Smooth muscle cell (in vitro differentiated cells): Measurements from ENCODE around the gene QRFP. TPM values are rescaled to one million over a fixed set of nuclear protein-coding genes. Genes with fewer than 3 reads are reported as not detected.

Source experiments
- DNase-seq: peaks from one replicate; lab custom pipeline; 2025; ENCODE audit not compliant: unreplicated experiment; lab: John Stamatoyannopoulos, UW
- H2AFZ ChIP-seq: fragments of 200-600 bp; sonication (generic); 2 replicates; pipeline ENCODE4 v1.6.0; 2016; ENCODE audit warnings: antibody characterized with exemption, low read depth, mild to moderate bottlenecking
- H3F3A ChIP-seq: fragments of 200-600 bp; sonication (generic); 2 replicates; pipeline ENCODE4 v1.6.0; 2017; ENCODE audit warnings: antibody characterized with exemption, low read depth
- H3K27ac ChIP-seq: fragments of 200-600 bp; sonication (generic); 2 replicates; pipeline ENCODE4 v1.5.1; 2016; ENCODE audit warnings: low read depth, mild to moderate bottlenecking
- H3K27me3 ChIP-seq: fragments of 200-600 bp; sonication (generic); 2 replicates; pipeline ENCODE4 v1.6.1; 2016; ENCODE audit warnings: low read depth, mild to moderate bottlenecking
- H3K36me3 ChIP-seq: fragments of 200-600 bp; sonication (generic); 2 replicates; pipeline ENCODE4 v1.5.1; 2016; ENCODE audit warnings: low read depth
- H3K4me1 ChIP-seq: fragments of 200-600 bp; sonication (generic); 2 replicates; pipeline ENCODE4 v1.5.1; 2016; ENCODE audit warnings: low read depth
- H3K4me2 ChIP-seq: fragments of 200-600 bp; sonication (generic); 2 replicates; pipeline ENCODE4 v1.6.0; 2016; ENCODE audit warnings: mild to moderate bottlenecking
- H3K4me3 ChIP-seq: fragments of 200-600 bp; sonication (generic); 2 replicates; pipeline ENCODE4 v1.5.1; 2016; ENCODE audit warnings: mild to moderate bottlenecking
- H3K79me2 ChIP-seq: fragments of 200-600 bp; sonication (generic); 2 replicates; pipeline ENCODE4 v1.6.0; 2016; ENCODE audit warnings: low read depth, mild to moderate bottlenecking
- H3K9ac ChIP-seq: fragments of 200-600 bp; sonication (generic); 2 replicates; pipeline ENCODE4 v1.6.0; 2016; ENCODE audit warnings: low read depth
- H3K9me3 ChIP-seq: fragments of 200-600 bp; sonication (generic); replicated peaks from 2 replicates; pipeline ENCODE4 v1.5.1; 2016; ENCODE audit warnings: low read depth
- H4K20me1 ChIP-seq: fragments of 200-600 bp; sonication (generic); 2 replicates; pipeline ENCODE4 v1.6.0; 2016; ENCODE audit warnings: low read depth
- WGBS: methylation state at CpG from one replicate; pipeline ENCODE4 v1.1.7; 2016; ENCODE audit warnings: low lambda C conversion rate; 5-methylcytosine and 5-hydroxymethylcytosine counted together
- polyA plus RNA-seq: library from polyadenylated mRNA; unstranded; fragments of >200 nt; fragmentation: Nextera tagmentation; extraction: Ambion mirVana; gene quantifications from 2 replicates; pipeline ENCODE4 v1.2.1, GENCODE V29; 2016
- total RNA-seq: library from RNA; depleted of rRNA; stranded (reverse); fragments of >200 nt; gene quantifications from 2 replicates; pipeline ENCODE4 v1.2.3, GENCODE V29; 2014
- TF ChIP-seq, protein P1 (sequence below): fragments of 200-600 bp; sonication (generic); IDR thresholded peaks from 2 replicates; pipeline ENCODE4 v1.5.1; 2017; ENCODE audit warnings: borderline replicate concordance, mild to moderate bottlenecking, antibody characterized with exemption; ENCODE audit not compliant: insufficient read depth, poor library complexity, severe bottlenecking

QRFP gene
- total and polyA plus RNA-seq, 2 experiments from 2014 or later: 0.15 TPM; not detected in 1

DNA sequence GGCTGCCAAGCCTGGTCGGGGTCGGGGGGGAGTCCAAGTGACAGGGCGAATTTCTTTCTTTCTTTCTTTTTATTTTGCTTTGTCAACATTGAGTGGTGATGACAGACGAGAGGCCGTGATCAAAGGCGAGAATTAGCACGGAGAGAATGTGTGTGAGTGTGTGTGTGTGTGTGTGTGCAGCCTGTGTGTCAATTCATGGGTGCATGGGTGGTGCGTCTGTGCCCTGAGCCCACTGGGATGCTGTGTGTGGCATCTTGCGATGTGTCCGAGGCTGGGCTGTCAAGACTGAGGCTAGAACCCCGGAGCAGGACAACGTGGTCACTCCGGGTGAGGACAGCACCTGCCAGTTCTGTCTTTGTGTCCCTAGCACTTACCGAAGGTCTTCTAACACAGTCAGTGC is 47.2 kb upstream of the QRFP start:
- WGBS: 86% methylated on average over 14 of the region's 14 CpGs

DNA sequence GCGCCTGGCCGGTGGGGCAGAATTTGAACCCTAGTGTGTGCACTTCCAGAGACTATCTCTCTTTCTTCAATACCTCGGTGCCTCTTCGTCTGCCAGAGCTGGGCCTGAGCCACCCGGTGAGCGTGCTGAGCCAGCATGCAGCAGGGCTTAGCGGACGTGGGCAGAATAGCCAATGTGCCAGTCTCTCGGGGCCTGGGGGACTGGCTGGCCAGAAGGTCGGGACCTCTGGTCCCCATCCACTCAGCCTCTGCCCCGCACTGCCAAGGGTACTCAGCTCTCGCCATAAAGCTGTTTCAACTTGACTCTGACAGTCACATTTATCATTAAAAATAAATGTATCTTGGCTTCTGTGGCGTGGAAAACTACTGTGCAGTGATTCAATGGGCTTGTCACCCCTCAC is 46.6 kb upstream of the QRFP start:
- WGBS: 88% methylated on average over 13 of the region's 13 CpGs
- H3K4me3 ChIP-seq: no peak overlapping the region
- H3K4me1 ChIP-seq: no peaks in the 10 kb centered on the region
- H3F3A ChIP-seq: no peaks in the 10 kb centered on the region
- H3K79me2 ChIP-seq: no peaks in the 10 kb centered on the region
- H3K27ac ChIP-seq: no peak overlapping the region
- peaks cover 49% of the 10 kb centered on the region for H3K27me3 ChIP-seq
- no peak overlapping the region for H3K4me2 ChIP-seq
- H4K20me1 ChIP-seq: no peaks in the 10 kb centered on the region
- DNase-seq: no peak
- no peak overlapping the region for H2AFZ ChIP-seq
- no peaks in the 10 kb centered on the region for H3K9me3 ChIP-seq
- no peaks in the 10 kb centered on the region for H3K36me3 ChIP-seq
- no peak overlapping the region for H3K9ac ChIP-seq
- TF ChIP-seq, protein P1, sequence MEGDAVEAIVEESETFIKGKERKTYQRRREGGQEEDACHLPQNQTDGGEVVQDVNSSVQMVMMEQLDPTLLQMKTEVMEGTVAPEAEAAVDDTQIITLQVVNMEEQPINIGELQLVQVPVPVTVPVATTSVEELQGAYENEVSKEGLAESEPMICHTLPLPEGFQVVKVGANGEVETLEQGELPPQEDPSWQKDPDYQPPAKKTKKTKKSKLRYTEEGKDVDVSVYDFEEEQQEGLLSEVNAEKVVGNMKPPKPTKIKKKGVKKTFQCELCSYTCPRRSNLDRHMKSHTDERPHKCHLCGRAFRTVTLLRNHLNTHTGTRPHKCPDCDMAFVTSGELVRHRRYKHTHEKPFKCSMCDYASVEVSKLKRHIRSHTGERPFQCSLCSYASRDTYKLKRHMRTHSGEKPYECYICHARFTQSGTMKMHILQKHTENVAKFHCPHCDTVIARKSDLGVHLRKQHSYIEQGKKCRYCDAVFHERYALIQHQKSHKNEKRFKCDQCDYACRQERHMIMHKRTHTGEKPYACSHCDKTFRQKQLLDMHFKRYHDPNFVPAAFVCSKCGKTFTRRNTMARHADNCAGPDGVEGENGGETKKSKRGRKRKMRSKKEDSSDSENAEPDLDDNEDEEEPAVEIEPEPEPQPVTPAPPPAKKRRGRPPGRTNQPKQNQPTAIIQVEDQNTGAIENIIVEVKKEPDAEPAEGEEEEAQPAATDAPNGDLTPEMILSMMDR: no peak

More for the DNA sequence above, 47.2 kb upstream of the QRFP start:
- peaks cover 46% of the 10 kb centered on the region for H3K27me3 ChIP-seq
- H4K20me1 ChIP-seq: no peaks in the 10 kb centered on the region
- no peak overlapping the region for H3K27ac ChIP-seq
- no peak overlapping the region for H3K4me3 ChIP-seq
- H3K4me2 ChIP-seq: no peak overlapping the region
- H2AFZ ChIP-seq: no peak overlapping the region
- H3K36me3 ChIP-seq: no peaks in the 10 kb centered on the region
- H3K79me2 ChIP-seq: no peaks in the 10 kb centered on the region
- H3F3A ChIP-seq: no peaks in the 10 kb centered on the region
- TF ChIP-seq, protein P1: no peak
- no peak overlapping the region for H3K9ac ChIP-seq
- DNase-seq: no peak
- no peaks in the 10 kb centered on the region for H3K9me3 ChIP-seq
- H3K4me1 ChIP-seq: no peaks in the 10 kb centered on the region

DNA sequence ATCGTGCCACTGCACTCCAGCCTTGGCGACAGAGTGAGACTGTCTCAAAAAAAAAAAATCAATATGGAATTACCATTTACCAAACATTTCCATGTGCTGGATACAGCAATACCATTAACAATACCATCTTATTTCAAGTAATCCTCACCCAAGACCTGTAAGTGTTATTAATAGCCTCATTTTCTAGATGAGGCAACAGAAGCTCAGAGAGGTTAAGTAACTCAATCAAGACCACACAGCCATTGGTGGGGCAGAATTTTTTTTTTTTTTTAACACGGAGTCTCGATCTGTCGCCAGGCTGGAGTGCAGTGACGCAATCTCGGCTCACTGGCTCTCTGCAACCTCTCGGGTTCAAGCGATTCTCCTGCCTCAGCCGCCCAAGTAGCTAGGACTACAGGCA is 46.1 kb upstream of the QRFP start:
- H3K4me2 ChIP-seq: no peak overlapping the region
- 92% methylated on average over 10 of the region's 10 CpGs for WGBS
- H2AFZ ChIP-seq: no peak overlapping the region
- H3K9ac ChIP-seq: no peak overlapping the region
- no peaks in the 10 kb centered on the region for H4K20me1 ChIP-seq
- no peak overlapping the region for H3K27ac ChIP-seq
- TF ChIP-seq, protein P1: no peak
- no peak for DNase-seq
- H3K9me3 ChIP-seq: no peaks in the 10 kb centered on the region
- no peaks in the 10 kb centered on the region for H3K4me1 ChIP-seq
- no peaks in the 10 kb centered on the region for H3K79me2 ChIP-seq
- no peak overlapping the region for H3K4me3 ChIP-seq
- H3F3A ChIP-seq: no peaks in the 10 kb centered on the region
- H3K36me3 ChIP-seq: no peaks in the 10 kb centered on the region
- peaks cover 49% of the 10 kb centered on the region for H3K27me3 ChIP-seq

DNA sequence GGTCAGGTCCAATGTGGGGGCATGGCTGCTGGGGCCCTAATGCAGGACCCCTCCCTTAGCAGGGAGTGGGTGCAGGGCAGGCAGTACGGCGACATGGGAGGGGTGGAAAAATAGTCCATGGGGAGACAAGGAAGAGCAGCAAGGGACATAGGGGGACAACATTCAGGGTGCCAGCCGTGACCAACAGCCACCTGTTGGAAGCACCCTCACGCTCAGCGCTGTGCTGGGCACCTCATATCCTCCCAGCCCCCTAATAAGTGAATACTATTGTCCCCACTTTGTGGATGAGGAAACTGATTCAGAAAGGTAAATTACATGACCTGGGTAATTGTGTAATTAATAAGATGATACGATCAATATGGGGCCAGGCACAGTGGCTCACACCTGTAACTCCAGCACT is 45.5 kb upstream of the QRFP start:
- Histone ChIP-seq H3K79me2 (no peaks in the 10 kb centered on the region), H3K27ac (no peak overlapping the region), H3K9ac (no peak overlapping the region), H3F3A (no peaks in the 10 kb centered on the region), H3K4me1 (peaks cover under 1% of the 10 kb centered on the region), H3K9me3 (no peaks in the 10 kb centered on the region), H3K36me3 (no peaks in the 10 kb centered on the region), H2AFZ (no peak overlapping the region), H3K27me3 (peaks cover 50% of the 10 kb centered on the region), H3K4me3 (no peak overlapping the region), H3K4me2 (no peak overlapping the region), H4K20me1 (no peaks in the 10 kb centered on the region)
- 92% methylated on average over 6 of the region's 6 CpGs for WGBS
- DNase-seq: no peak
- TF ChIP-seq, protein P1: no peak
